ENCODE data around the gene KIF3A.

The KIF3A gene

DNA sequence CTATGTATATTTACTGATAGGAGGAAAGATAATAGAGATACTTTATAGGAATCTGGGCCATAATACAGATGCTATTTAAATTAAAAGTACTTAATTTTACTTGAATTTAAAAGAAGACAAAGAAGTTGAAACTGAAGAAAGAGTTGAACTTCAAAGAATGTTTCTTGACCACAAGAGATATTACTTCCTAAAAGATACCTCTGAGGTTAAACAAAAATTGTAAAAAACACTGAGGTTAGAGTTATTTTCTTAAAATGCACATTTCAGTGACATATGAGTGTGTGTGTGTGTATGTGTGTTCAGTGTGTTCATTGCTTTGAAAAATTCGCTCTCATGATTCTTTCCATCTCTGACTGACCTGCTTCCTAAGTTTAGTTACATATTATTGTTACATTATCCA, 43.2 kb upstream of the KIF3A start:
- in situ Hi-C loops (cut with MboI; ENCODE audit: low sequenced_read_pairs, unreplicated experiment): no loop called here
- TF ChIP-seq, protein P1, sequence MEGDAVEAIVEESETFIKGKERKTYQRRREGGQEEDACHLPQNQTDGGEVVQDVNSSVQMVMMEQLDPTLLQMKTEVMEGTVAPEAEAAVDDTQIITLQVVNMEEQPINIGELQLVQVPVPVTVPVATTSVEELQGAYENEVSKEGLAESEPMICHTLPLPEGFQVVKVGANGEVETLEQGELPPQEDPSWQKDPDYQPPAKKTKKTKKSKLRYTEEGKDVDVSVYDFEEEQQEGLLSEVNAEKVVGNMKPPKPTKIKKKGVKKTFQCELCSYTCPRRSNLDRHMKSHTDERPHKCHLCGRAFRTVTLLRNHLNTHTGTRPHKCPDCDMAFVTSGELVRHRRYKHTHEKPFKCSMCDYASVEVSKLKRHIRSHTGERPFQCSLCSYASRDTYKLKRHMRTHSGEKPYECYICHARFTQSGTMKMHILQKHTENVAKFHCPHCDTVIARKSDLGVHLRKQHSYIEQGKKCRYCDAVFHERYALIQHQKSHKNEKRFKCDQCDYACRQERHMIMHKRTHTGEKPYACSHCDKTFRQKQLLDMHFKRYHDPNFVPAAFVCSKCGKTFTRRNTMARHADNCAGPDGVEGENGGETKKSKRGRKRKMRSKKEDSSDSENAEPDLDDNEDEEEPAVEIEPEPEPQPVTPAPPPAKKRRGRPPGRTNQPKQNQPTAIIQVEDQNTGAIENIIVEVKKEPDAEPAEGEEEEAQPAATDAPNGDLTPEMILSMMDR (IDR thresholded peaks at IDR 0.05; ENCODE audit: borderline replicate concordance, control extremely low read depth, extremely low read depth, insufficient read depth, missing control alignments): no peak
- DNase-seq (ENCODE audit: low spot score): no peak

DNA sequence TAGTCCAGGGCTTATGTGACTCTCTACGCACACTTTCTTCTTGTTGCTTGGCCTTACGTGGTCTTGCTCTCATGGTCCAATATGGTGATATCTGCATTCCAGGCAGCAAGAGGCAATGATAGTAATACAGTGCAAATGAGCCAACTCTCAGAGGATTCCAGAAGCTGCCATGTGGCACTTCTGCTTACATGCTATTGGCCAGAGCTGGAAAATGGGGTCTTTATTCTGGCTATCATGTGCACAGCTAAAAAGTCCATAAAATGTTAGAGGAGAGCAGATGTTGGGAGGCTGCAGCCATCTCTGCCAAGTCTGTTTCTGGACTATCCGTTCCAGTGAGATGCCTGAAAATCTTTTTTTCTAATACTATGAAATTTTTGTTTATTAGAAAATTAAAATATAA, 42.6 kb upstream of the KIF3A start:
- in situ Hi-C loops (cut with MboI; ENCODE audit: low sequenced_read_pairs, unreplicated experiment): no loop called here
- TF ChIP-seq, protein P1 (IDR thresholded peaks at IDR 0.05; ENCODE audit: borderline replicate concordance, control extremely low read depth, extremely low read depth, insufficient read depth, missing control alignments): no peak
- no peak for DNase-seq (ENCODE audit: low spot score)

DNA sequence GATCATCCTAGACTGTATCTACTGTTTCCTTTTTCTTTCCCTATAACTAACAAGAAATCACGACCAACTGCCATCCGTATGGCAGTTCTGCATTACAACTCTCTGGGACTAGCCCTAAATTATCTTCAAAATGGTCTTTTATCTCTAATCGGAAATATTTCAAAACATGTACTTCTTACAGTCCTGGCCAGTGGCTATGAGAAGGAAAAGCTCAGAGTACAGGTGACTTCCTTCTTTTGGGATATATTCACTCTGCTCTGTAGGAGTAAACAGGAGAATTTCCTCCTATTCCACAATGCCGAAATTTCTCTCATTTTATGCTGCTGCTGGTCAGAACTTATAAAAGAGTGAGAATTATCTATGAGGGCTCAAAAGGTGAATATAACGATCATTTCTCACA, 41.5 kb upstream of the KIF3A start:
- DNase-seq (ENCODE audit: low spot score): no peak
- TF ChIP-seq, protein P1 (IDR thresholded peaks at IDR 0.05; ENCODE audit: borderline replicate concordance, control extremely low read depth, extremely low read depth, insufficient read depth, missing control alignments): no peak
- in situ Hi-C loops (cut with MboI; ENCODE audit: low sequenced_read_pairs, unreplicated experiment): no loop called here

DNA sequence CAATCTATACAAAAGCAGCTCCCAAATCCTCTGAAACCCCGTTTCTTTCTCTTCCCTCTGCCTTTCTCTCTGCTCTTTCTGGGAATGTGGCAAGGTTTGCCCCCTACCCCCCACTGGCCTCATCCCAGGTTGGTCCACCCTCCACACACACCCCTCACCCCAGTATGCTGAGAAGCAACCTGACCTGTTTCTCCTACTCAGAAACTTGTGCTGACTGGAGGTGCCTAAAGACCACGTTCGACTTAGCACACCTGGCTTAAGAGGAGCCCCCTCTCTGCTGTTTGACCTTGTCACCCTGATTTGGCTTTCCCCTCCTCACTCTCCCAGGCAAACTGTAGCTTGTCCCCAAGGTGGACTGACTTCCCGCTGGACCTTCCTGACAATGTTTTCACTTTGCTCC, 40.8 kb upstream of the KIF3A start:
- TF ChIP-seq, protein P1 (IDR thresholded peaks at IDR 0.05; ENCODE audit: borderline replicate concordance, control extremely low read depth, extremely low read depth, insufficient read depth, missing control alignments): no peak
- DNase-seq (ENCODE audit: low spot score): no peak
- in situ Hi-C loops (cut with MboI; ENCODE audit: low sequenced_read_pairs, unreplicated experiment): no loop called here

DNA sequence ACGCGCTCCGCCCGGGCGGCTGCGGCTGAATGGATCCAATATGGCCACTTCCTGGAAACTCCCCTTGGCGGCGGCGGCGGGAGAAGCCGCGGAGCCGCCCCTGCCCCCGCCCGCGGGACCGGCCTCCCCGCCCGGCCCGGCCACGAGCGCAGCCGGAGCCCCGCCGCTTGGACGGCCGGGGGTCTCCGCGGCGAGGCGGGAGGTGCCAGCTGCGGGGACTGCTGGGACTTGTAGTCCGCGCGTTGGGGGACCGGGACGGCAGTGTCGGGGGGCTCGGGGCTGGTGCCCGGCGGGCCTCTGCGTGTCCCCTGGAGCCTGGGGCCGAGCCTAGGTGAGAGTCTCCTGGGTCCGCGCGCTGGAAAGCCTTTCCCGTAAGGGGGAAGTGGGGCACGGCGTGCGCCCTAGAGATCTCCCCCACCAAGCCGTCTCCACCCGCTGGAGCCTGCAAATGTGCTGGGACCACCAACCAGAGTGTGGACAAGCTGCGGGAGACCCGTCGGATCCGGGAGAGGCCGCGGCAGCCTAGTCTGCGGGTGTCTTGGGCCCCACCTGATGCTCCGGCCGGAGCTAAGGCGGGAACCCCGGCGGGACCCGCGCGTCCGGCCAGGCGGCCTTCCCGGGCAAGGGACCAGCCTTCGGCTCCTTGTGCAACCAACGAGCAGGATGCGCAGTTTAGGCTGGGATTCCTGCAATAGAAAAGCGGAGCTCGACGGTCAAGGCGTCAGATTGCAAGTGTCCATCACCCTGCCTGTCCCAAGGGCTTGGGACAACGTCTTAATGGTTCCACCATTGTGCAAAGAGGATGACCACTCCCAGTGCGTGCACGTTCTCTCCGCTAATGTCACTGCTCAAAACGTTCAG, 40.1 kb upstream of the KIF3A start, which contains the start of gene SEPTIN8:
Gene SEPTIN8 (minus strand): TSS at position 31 of the 861 bp plus-strand sequence. CDS start 102 bp downstream, outside the sequence.
- in situ Hi-C loops (cut with MboI; ENCODE audit: low sequenced_read_pairs, unreplicated experiment): no loop called here
- TF ChIP-seq, protein P1 (IDR thresholded peaks at IDR 0.05; ENCODE audit: borderline replicate concordance, control extremely low read depth, extremely low read depth, insufficient read depth, missing control alignments): no peak
- peak; percentile 86 for DNase-seq (ENCODE audit: low spot score)

DNA sequence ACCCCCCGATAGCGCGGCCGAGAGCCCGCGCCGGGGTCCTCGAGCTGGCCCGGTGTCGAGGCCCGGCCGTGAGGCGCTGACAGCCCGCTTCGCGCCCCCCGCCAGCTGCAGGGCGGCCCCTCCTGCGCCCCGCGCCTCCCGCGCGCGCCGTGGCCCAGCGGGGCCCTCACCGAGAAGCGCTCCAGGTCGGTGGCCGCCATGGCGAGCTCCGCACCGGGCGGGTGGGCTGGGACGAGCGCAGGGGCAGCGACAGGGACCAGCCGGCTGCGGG, 39.5 kb upstream of the KIF3A start:
- TF ChIP-seq, protein P1 (IDR thresholded peaks at IDR 0.05; ENCODE audit: borderline replicate concordance, control extremely low read depth, extremely low read depth, insufficient read depth, missing control alignments): no peak
- no peak for DNase-seq (ENCODE audit: low spot score)
- in situ Hi-C loops (cut with MboI; ENCODE audit: low sequenced_read_pairs, unreplicated experiment): no loop called here

All from GM13976 (cell line).